NT2/D1 (cell line): ENCODE data around the gene CDC34.

Experiments used
- DNase-seq: peaks from one replicate; pipeline ENCODE4 v3.0.0-alpha.2; 2011; ENCODE audit warnings: low read depth, low spot score
- H3K27me3 ChIP-seq: 2 replicates; pipeline ENCODE4 v1.6.0; 2011; ENCODE audit warnings: mild to moderate bottlenecking; ENCODE audit not compliant: insufficient read length, insufficient read depth
- H3K36me3 ChIP-seq: 2 replicates; pipeline ENCODE4 v1.6.1; 2011; ENCODE audit warnings: mild to moderate bottlenecking, low read length, mixed read lengths; ENCODE audit not compliant: insufficient read depth, insufficient read length
- H3K4me1 ChIP-seq: 2 replicates; pipeline ENCODE4 v1.5.1; 2011; ENCODE audit not compliant: insufficient read depth, insufficient read length
- H3K4me3 ChIP-seq: 2 replicates; pipeline ENCODE4 v1.5.1; 2011; ENCODE audit warnings: low read depth; ENCODE audit not compliant: insufficient read length
- H3K9ac ChIP-seq: 2 replicates; pipeline ENCODE4 v1.6.0; 2011; ENCODE audit warnings: low read depth; ENCODE audit not compliant: insufficient read length
- H3K9me3 ChIP-seq: 2 replicates; pipeline ENCODE4 v1.5.1; 2011; ENCODE audit warnings: mild to moderate bottlenecking, low read length; ENCODE audit not compliant: insufficient read depth
- SUZ12 ChIP-seq: IDR thresholded peaks from 2 replicates; pipeline ENCODE4 v1.6.1; 2011; ENCODE audit not compliant: insufficient read length, insufficient read depth; ENCODE audit errors: extremely low read depth
- YY1 ChIP-seq: IDR thresholded peaks from 2 replicates; pipeline ENCODE4 v1.6.1; 2011; ENCODE audit not compliant: insufficient read length, insufficient read depth
- ZNF274 ChIP-seq: IDR thresholded peaks from 2 replicates; pipeline ENCODE4 v1.6.1; 2011; ENCODE audit warnings: mild to moderate bottlenecking, low read depth, low read length

CDC34 gene, protein sequence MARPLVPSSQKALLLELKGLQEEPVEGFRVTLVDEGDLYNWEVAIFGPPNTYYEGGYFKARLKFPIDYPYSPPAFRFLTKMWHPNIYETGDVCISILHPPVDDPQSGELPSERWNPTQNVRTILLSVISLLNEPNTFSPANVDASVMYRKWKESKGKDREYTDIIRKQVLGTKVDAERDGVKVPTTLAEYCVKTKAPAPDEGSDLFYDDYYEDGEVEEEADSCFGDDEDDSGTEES

GRCh38 chr19:531753-532560 is at the start of gene CDC34:
Gene CDC34, plus strand, starts transcription at chr19:531760. Its CDS starts 172 bp downstream, at chr19:531932.
- Histone ChIP-seq H3K36me3 (peaks cover 36% of the 10 kb centered on the region), H3K4me3 (peak within 1 kb of the TSS; percentile 91), H3K4me1 (peaks cover 29% of the 10 kb centered on the region), H3K9ac (peak within 1 kb of the TSS; percentile 97), H3K27me3 (no peaks in the 10 kb centered on the region), H3K9me3 (no peaks in the 10 kb centered on the region)
- no peak for DNase-seq
- TF ChIP-seq YY1 (no peak), ZNF274 (no peak), SUZ12 (no peak)

DNA sequence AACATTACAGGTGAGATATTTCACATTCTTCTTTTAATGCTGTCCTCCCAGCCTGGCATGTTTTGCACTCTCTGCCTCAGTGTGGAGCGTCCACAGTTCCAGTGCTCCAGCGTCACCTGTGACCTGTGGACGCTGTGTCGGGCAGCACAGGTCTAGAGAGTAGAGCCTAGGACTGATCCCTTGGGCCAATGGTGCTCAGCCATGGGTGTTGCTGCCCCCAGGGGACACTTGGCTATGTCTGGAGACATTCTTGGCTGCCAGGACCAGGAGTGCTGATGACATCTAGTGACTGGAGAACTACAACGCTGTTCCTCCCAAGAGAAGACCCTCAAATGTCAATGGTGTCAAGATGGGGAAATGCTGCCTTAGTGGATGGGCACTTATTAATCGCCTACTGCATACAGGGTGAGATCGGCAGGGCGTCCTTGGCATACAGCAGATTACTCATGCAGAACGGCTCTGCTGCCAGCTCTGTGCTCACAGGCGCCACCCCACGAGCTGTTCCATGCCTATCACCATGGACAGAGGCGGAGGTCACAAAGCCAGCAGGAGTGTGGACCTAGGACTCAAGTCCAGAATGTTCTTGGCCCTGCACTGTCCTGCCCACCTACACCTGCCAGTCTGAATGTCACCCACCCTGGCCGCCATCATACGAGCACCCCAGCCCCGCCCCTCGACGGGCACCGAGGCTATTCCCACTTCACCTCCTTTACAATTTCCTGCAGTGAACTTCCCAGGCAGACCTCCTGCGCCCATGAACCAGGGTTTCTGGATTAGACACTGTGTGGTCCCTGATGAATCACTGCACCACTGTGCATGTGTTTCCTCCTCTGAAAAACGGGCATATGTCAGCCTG is 49.1 kb upstream of the CDC34 start:
- Histone ChIP-seq H3K36me3 (no peaks in the 10 kb centered on the region), H3K9ac (no peak overlapping the region), H3K27me3 (peaks cover 4% of the 10 kb centered on the region), H3K9me3 (no peaks in the 10 kb centered on the region; the same call in 1 of the 2 replicates), H3K4me1 (peaks cover 28% of the 10 kb centered on the region), H3K4me3 (no peak overlapping the region)
- DNase-seq: no peak
- no peak for TF ChIP-seq ZNF274
- TF ChIP-seq SUZ12: no peak
- no peak for TF ChIP-seq YY1

GRCh38 chr19:483332-484072 is 48.1 kb upstream of the CDC34 start:
- H3K9ac ChIP-seq: no peak overlapping the region
- TF ChIP-seq SUZ12: no peak
- TF ChIP-seq YY1: no peak
- no peak for TF ChIP-seq ZNF274
- no peak for DNase-seq
- peaks cover 20% of the 10 kb centered on the region for H3K4me1 ChIP-seq
- H3K9me3 ChIP-seq: no peaks in the 10 kb centered on the region; the same call in 1 of the 2 replicates
- no peaks in the 10 kb centered on the region for H3K36me3 ChIP-seq
- peaks cover 4% of the 10 kb centered on the region for H3K27me3 ChIP-seq
- no peak overlapping the region for H3K4me3 ChIP-seq

DNA sequence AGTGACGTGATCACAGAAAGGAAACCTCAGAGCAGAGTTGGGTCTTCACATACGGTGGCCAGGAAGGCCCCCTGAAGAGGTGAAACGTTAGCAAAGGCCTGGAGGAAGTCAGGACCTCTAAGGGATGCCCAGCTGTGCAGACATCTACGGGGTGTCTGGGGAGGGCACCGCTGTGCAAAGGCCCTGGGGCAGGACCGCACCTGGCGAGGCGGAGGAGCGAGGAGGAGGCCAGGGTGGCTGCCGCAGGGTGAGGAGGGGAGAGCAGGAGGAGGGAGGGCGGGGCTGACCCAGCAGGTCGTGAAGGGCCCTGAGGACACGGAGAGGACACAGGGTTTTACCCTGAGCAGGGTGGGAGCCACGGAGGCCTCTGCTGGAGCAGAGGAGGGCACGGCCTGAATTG is 47.1 kb upstream of the CDC34 start:
- H3K9ac ChIP-seq: no peak overlapping the region
- H3K4me3 ChIP-seq: no peak overlapping the region
- no peaks in the 10 kb centered on the region for H3K36me3 ChIP-seq
- no peaks in the 10 kb centered on the region; the same call in 1 of the 2 replicates for H3K9me3 ChIP-seq
- H3K4me1 ChIP-seq: peaks cover 17% of the 10 kb centered on the region
- DNase-seq: no peak
- peaks cover 4% of the 10 kb centered on the region for H3K27me3 ChIP-seq
- TF ChIP-seq ZNF274: no peak
- no peak for TF ChIP-seq SUZ12
- no peak for TF ChIP-seq YY1

DNA sequence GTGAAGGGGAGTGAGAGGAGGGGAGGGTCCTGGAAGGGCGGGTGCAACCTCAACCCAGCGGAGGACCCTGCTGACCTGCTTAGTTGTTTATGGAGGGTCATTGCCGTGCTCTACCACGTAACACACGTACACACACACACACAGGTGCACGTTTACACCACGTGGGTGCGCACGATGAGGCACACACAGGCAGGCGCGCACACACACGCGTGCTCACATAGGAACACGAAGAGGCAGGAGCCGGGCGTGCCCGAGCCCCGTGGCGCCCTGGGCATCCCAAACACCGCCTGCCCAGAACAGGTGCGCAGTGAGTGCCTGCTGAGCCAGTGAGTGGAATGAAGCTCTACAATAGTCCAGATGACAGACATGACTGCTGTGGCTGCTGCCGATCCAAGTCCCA is 46.5 kb upstream of the CDC34 start:
- Histone ChIP-seq H3K4me1 (peaks cover 14% of the 10 kb centered on the region), H3K9me3 (no peaks in the 10 kb centered on the region; the same call in 1 of the 2 replicates), H3K27me3 (peaks cover 5% of the 10 kb centered on the region), H3K36me3 (no peaks in the 10 kb centered on the region), H3K9ac (peak overlapping the region; percentile 65), H3K4me3 (no peak overlapping the region)
- DNase-seq: no peak
- TF ChIP-seq YY1 (no peak), SUZ12 (no peak), ZNF274 (no peak)

DNA sequence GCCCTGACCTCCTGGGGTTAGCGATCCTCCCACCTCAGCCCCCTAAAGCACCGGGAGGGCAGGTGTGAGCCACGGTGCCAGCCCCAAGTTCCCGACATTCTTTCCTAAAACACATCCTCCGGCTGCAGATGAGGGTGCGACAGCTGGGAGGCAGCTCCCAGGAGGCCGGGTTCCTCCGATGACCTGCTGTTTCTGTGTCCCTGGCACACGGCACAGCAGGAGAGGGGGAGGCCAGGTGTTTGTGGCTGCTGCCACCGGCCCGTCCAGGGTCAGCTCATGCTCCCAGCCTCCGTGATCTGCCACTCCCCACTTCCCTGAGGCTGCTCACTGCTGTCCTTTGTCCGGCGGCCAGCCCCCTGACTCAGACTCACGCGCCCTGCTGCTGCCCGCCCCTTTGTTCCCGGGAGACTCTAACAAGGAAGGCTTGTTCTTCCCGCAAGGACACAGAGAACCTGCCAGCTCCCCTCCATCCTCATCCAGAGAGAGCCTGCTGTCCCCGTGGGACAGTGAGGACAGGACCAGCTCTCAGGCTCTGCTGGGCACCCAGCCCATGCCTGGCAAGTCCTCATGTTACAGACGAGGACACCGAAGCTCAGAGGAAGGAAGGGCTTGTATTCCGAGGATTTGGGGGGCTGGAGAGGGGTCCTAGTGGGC is 45.9 kb upstream of the CDC34 start:
- Histone ChIP-seq H3K4me3 (peak overlapping the region; percentile 2), H3K36me3 (no peaks in the 10 kb centered on the region), H3K9ac (peak overlapping the region; percentile 65), H3K9me3 (no peaks in the 10 kb centered on the region; the same call in 1 of the 2 replicates), H3K27me3 (peaks cover 9% of the 10 kb centered on the region), H3K4me1 (peaks cover 14% of the 10 kb centered on the region)
- TF ChIP-seq SUZ12 (no peak), ZNF274 (no peak), YY1 (no peak)
- no peak for DNase-seq
